ENCODE results near the gene TMEM123.

TMEM123 gene

GRCh38 chr11:102357116-102357515 lies 95.4 kb downstream of the TMEM123 start:
- no peak for DNase-seq

- DNase-seq = peak; percentile 66
Measured at GRCh38 chr11:102347462-102348370, 104.8 kb downstream of the TMEM123 start.

- peak; percentile 91 for DNase-seq
Measured at GRCh38 chr11:102346748-102347461, 105.7 kb downstream of the TMEM123 start, which contains the start of gene BIRC2. TSS of gene BIRC2 (plus strand) at chr11:102347214. CDS start at chr11:102349855, 2,641 bp downstream.

- DNase-seq = no peak
Measured at GRCh38 chr11:102346456-102346747, 106.2 kb downstream of the TMEM123 start.
